Cerebellar nuclear complex (tissue), 1 donor: Measurements from ENCODE around the gene CLTCL1.
"Not testable (repeated sequence)": the region's sequence is repeated elsewhere in the genome, so short reads cannot be mapped to it uniquely, and the experiment has no call there.

Experiments
- DNase-seq, 2 experiments: peaks; one replicate each; lab custom pipeline; 2025; lab: John Stamatoyannopoulos, UW

Gene CLTCL1

GRCh38 chr22:19291580-19292457, at the start of gene CLTCL1:
Gene CLTCL1, minus strand, starts transcription at chr22:19291719. Its CDS starts 78 bp downstream, at chr22:19291641.
- DNase-seq = no peak

- no peak for DNase-seq
These were observed 45.6 kb upstream of the CLTCL1 start for GRCh38 chr22:19337137-19337536.

- no peak for DNase-seq
These were observed 44.9 kb upstream of the CLTCL1 start for GRCh38 chr22:19336133-19337075.

GRCh38 chr22:19331975-19332374, 40.5 kb upstream of the CLTCL1 start:
- DNase-seq = no peak

GRCh38 chr22:19331474-19331873, 40.0 kb upstream of the CLTCL1 start:
- no peak for DNase-seq

- no peak for DNase-seq
These were observed 39.4 kb upstream of the CLTCL1 start for GRCh38 chr22:19330865-19331418.

- DNase-seq = not testable (repeated sequence)
These were observed 38.7 kb upstream of the CLTCL1 start for GRCh38 chr22:19330205-19330604.

- no peak for DNase-seq
These were observed 37.9 kb upstream of the CLTCL1 start for GRCh38 chr22:19329454-19329853.

- DNase-seq = no peak
These were observed 33.9 kb upstream of the CLTCL1 start for GRCh38 chr22:19325296-19325948.

GRCh38 chr22:19323420-19323819, 31.9 kb upstream of the CLTCL1 start:
- not testable (repeated sequence) for DNase-seq

- no peak for DNase-seq
These were observed 30.2 kb upstream of the CLTCL1 start for GRCh38 chr22:19321757-19322156.

- not testable (repeated sequence) for DNase-seq
These were observed 28.6 kb upstream of the CLTCL1 start for GRCh38 chr22:19320136-19320535.

GRCh38 chr22:19319281-19319680, 27.8 kb upstream of the CLTCL1 start:
- no peak for DNase-seq

GRCh38 chr22:19317865-19318264, 26.3 kb upstream of the CLTCL1 start:
- DNase-seq = no peak

GRCh38 chr22:19307872-19308271, 16.4 kb upstream of the CLTCL1 start:
- no peak for DNase-seq

GRCh38 chr22:19306535-19306934, 15.0 kb upstream of the CLTCL1 start:
- DNase-seq = not testable (repeated sequence)

- DNase-seq = no peak
These were observed 13.0 kb upstream of the CLTCL1 start for GRCh38 chr22:19304547-19304946.

- DNase-seq = no peak
These were observed 12.3 kb upstream of the CLTCL1 start for GRCh38 chr22:19303785-19304184.

- no peak for DNase-seq
These were observed 4.2 kb upstream of the CLTCL1 start for GRCh38 chr22:19295733-19296132.

GRCh38 chr22:19292458-19293230, 1.1 kb upstream of the CLTCL1 start:
- no peak for DNase-seq

GRCh38 chr22:19291218-19291579, 320 bp downstream of the CLTCL1 start:
- no peak for DNase-seq
